HepG2 (cell line): ENCODE measurements around the gene CCDC57. TPM values are rescaled to one million over a fixed set of nuclear protein-coding genes. Genes with fewer than 3 reads are reported as not detected.

Experiments
- ATF7-NPFF ChIP-seq: sonication (generic); formaldehyde crosslinking; IDR thresholded peaks from 2 replicates; pipeline ENCODE4 v1.8.1; 2023; ENCODE audit warnings: mild to moderate bottlenecking, low read depth, missing genetic modification reagents, moderate library complexity
- CBX2 ChIP-seq, 2 experiments: fragments of 200-600 bp in 1 of 2; sonication (generic); formaldehyde crosslinking in 1 of 2; IDR thresholded peaks; 2 replicates each; pipeline versions ENCODE4 v1.7.0 to v1.8.1; 2018 to 2022; ENCODE audit warnings: low read depth in 2 of 2, low read length in 1 of 2, mild to moderate bottlenecking in 1 of 2, missing genetic modification reagents in 1 of 2
- DNMT1 ChIP-seq: sonication (generic); formaldehyde crosslinking; IDR thresholded peaks from 2 replicates; pipeline ENCODE4 v1.5.1; 2020; ENCODE audit warnings: mild to moderate bottlenecking, missing genetic modification reagents
- NFAT5 ChIP-seq: sonication (generic); formaldehyde crosslinking; IDR thresholded peaks from 2 replicates; pipeline ENCODE4 v1.4.0; 2020; ENCODE audit warnings: missing genetic modification reagents
- PAWR ChIP-seq: sonication (generic); formaldehyde crosslinking; IDR thresholded peaks from 2 replicates; pipeline ENCODE4 v1.4.0; 2020; ENCODE audit warnings: missing genetic modification reagents, mild to moderate bottlenecking, borderline replicate concordance
- PCBP1 ChIP-seq: fragments of 200-400 bp; formaldehyde crosslinking; IDR thresholded peaks from 2 replicates; pipeline ENCODE4 v1.6.1; 2017; ENCODE audit warnings: mild to moderate bottlenecking, low read depth, low read length, borderline replicate concordance
- ZNF577 ChIP-seq: sonication (generic); formaldehyde crosslinking; IDR thresholded peaks from 2 replicates; pipeline ENCODE4 v1.4.0; 2020; ENCODE audit warnings: mild to moderate bottlenecking, low read depth, missing genetic modification reagents, borderline replicate concordance
- ZNF883 ChIP-seq: sonication (generic); formaldehyde crosslinking; IDR thresholded peaks from 2 replicates; pipeline ENCODE4 v1.5.1; 2020; ENCODE audit warnings: mild to moderate bottlenecking, missing genetic modification reagents; ENCODE audit errors: not compliant biosample characterization
- polyA plus RNA-seq, 8 experiments: library from polyadenylated mRNA; depleted of rRNA in 3 of 8; stranded (reverse) in 7 of 8; unstranded in 1 of 8; fragments of >200 nt; fragmentation: Illumina TruSeq in 4 of 8; extraction: Trizol in 4 of 8; gene quantifications; 2 replicates each; pipeline versions ENCODE4 v1.2.1 to v1.2.3, GENCODE V29; 2011 to 2016; ENCODE audit warnings: low read depth in 4 of 8, missing spikeins in 1 of 8, mixed read lengths in 1 of 8; ENCODE audit not compliant: insufficient read depth in 1 of 8
- total RNA-seq, 5 experiments: library from RNA; depleted of rRNA; stranded (reverse); fragments of >200 nt; fragmentation: Illumina TruSeq; extraction: Trizol; gene quantifications; 2 replicates each; pipeline ENCODE4 v1.2.3, GENCODE V29; 2016; ENCODE audit warnings: low read depth in 1 of 5
- TF ChIP-seq, protein P1 (sequence below): sonication (generic); formaldehyde crosslinking; IDR thresholded peaks from 2 replicates; pipeline ENCODE4 v1.4.0; 2020; ENCODE audit warnings: missing genetic modification reagents
- TF ChIP-seq, protein P2 (sequence below): sonication (generic); formaldehyde crosslinking; IDR thresholded peaks from 2 replicates; pipeline ENCODE4 v1.5.1; 2020; ENCODE audit warnings: mild to moderate bottlenecking, missing genetic modification reagents, moderate library complexity

CCDC57 gene
- total and polyA plus RNA-seq, 2 of the 13 experiments (the other 11 are each of a cell fraction or from before 2014, with no cell fraction given): 59.3 to 59.9 TPM

DNA sequence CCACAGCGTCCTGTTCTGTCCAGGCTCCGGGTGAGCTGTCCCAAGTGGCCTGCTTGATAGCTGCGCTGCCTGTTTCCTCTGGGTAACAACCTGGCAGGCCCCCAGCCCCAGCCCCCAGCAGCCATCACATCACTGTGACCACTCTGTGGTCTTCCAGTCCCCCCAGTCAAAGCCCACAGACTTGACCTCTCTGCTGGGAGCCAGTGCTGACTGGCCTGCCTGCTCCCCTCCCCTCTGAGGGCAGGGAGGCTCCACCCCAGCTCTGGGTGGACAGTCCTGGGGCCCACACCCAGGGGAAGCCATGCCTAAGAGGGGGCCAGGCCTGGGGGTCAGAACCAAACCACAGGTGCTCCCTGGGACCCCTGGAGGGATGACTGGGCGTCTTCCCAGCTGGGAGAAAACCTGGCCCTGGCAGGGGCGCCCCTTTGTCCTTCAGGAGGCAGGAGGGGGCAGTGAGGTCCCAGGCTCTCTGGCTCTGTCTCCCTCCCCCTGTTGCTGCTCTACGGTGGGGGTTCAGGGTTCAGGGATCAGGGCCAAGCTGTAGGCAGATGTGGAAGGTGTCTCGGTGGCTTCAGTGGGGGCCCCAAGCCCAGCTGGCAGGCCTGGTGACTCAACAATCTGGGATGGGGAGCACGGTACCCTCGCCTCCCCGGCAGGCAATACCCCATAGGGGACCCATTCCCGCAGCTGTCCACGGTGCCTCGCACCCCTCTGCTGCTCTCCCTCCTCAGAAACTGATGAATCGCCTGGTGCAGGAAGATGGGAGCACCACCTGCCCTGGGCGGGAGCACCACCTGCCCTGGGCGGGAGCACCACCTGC lies 14.4 kb upstream of the CCDC57 start (continued):
- TF ChIP-seq NFAT5 (CRISPR knock-in tag) (no peak), ZNF577 (CRISPR knock-in tag) (no peak), CBX2 (IDR thresholded peaks at IDR 0.05; ENCODE audit: low read depth, low read length) (no peak), CBX2 (CRISPR knock-in tag; IDR thresholded peaks at IDR 0.05; ENCODE audit: low read depth) (no peak), PCBP1 (0 out of 2 replicates have a peak, but pooled peaks have one; percentile 31), PAWR (CRISPR knock-in tag) (no peak), ZNF883 (peak; percentile 38), DNMT1 (no peak), ATF7-NPFF (0 out of 2 replicates have a peak, but pooled peaks have one; percentile 52)
- TF ChIP-seq, protein P1, sequence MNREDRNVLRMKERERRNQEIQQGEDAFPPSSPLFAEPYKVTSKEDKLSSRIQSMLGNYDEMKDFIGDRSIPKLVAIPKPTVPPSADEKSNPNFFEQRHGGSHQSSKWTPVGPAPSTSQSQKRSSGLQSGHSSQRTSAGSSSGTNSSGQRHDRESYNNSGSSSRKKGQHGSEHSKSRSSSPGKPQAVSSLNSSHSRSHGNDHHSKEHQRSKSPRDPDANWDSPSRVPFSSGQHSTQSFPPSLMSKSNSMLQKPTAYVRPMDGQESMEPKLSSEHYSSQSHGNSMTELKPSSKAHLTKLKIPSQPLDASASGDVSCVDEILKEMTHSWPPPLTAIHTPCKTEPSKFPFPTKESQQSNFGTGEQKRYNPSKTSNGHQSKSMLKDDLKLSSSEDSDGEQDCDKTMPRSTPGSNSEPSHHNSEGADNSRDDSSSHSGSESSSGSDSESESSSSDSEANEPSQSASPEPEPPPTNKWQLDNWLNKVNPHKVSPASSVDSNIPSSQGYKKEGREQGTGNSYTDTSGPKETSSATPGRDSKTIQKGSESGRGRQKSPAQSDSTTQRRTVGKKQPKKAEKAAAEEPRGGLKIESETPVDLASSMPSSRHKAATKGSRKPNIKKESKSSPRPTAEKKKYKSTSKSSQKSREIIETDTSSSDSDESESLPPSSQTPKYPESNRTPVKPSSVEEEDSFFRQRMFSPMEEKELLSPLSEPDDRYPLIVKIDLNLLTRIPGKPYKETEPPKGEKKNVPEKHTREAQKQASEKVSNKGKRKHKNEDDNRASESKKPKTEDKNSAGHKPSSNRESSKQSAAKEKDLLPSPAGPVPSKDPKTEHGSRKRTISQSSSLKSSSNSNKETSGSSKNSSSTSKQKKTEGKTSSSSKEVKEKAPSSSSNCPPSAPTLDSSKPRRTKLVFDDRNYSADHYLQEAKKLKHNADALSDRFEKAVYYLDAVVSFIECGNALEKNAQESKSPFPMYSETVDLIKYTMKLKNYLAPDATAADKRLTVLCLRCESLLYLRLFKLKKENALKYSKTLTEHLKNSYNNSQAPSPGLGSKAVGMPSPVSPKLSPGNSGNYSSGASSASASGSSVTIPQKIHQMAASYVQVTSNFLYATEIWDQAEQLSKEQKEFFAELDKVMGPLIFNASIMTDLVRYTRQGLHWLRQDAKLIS (CRISPR knock-in tag): no peak
- TF ChIP-seq, protein P2, sequence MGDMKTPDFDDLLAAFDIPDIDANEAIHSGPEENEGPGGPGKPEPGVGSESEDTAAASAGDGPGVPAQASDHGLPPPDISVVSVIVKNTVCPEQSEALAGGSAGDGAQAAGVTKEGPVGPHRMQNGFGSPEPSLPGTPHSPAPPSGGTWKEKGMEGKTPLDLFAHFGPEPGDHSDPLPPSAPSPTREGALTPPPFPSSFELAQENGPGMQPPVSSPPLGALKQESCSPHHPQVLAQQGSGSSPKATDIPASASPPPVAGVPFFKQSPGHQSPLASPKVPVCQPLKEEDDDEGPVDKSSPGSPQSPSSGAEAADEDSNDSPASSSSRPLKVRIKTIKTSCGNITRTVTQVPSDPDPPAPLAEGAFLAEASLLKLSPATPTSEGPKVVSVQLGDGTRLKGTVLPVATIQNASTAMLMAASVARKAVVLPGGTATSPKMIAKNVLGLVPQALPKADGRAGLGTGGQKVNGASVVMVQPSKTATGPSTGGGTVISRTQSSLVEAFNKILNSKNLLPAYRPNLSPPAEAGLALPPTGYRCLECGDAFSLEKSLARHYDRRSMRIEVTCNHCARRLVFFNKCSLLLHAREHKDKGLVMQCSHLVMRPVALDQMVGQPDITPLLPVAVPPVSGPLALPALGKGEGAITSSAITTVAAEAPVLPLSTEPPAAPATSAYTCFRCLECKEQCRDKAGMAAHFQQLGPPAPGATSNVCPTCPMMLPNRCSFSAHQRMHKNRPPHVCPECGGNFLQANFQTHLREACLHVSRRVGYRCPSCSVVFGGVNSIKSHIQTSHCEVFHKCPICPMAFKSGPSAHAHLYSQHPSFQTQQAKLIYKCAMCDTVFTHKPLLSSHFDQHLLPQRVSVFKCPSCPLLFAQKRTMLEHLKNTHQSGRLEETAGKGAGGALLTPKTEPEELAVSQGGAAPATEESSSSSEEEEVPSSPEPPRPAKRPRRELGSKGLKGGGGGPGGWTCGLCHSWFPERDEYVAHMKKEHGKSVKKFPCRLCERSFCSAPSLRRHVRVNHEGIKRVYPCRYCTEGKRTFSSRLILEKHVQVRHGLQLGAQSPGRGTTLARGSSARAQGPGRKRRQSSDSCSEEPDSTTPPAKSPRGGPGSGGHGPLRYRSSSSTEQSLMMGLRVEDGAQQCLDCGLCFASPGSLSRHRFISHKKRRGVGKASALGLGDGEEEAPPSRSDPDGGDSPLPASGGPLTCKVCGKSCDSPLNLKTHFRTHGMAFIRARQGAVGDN: peak; percentile 67; the same call in 1 of the 2 replicates
